WTC11 (cell line): Measurements from ENCODE around the gene LYZL4.

ENCODE experiments used
- GTF2I ChIP-seq: fragments of 250-450 bp; sonication (Bioruptor Pico); conservative IDR thresholded peaks from 2 replicates; pipeline ENCODE4 v1.4.0; 2021; ENCODE audit warnings: mild to moderate bottlenecking
- NR2C2 ChIP-seq: sonication (generic); formaldehyde crosslinking; IDR thresholded peaks from 2 replicates; pipeline ENCODE4 v1.8.0; 2022; ENCODE audit warnings: mild to moderate bottlenecking, missing genetic modification reagents
- RELA ChIP-seq: sonication (generic); formaldehyde crosslinking; IDR thresholded peaks from 2 replicates; pipeline ENCODE4 v1.8.1; 2022; ENCODE audit warnings: missing genetic modification reagents, mild to moderate bottlenecking, borderline replicate concordance
- TEAD4 ChIP-seq: sonication (generic); formaldehyde crosslinking; IDR thresholded peaks from 2 replicates; pipeline ENCODE4 v1.8.0; 2022; ENCODE audit warnings: mild to moderate bottlenecking, missing genetic modification reagents
- TF ChIP-seq, protein P1 (sequence below): fragments of 200-600 bp; IDR thresholded peaks from 2 replicates; pipeline ENCODE4 v1.8.0; 2022; ENCODE audit warnings: antibody characterized with exemption
- TF ChIP-seq, protein P2 (sequence below): sonication (generic); formaldehyde crosslinking; IDR thresholded peaks from 2 replicates; pipeline ENCODE4 v1.8.1; 2023; ENCODE audit warnings: mild to moderate bottlenecking, missing genetic modification reagents, moderate library complexity
- TF ChIP-seq, protein P3 (sequence below): sonication (generic); formaldehyde crosslinking; IDR thresholded peaks from 2 replicates; pipeline ENCODE4 v1.8.1; 2023; ENCODE audit warnings: mild to moderate bottlenecking, missing genetic modification reagents
- TF ChIP-seq, protein P4 (sequence below): sonication (generic); formaldehyde crosslinking; IDR thresholded peaks from 2 replicates; pipeline ENCODE4 v1.8.0; 2022; ENCODE audit warnings: mild to moderate bottlenecking, missing genetic modification reagents
- TF ChIP-seq, protein P5 (sequence below): sonication (generic); formaldehyde crosslinking; IDR thresholded peaks from 2 replicates; pipeline ENCODE4 v1.8.1; 2022; ENCODE audit warnings: missing genetic modification reagents, borderline replicate concordance
- TF ChIP-seq, protein P6 (sequence below): sonication (generic); formaldehyde crosslinking; IDR thresholded peaks from 2 replicates; pipeline ENCODE4 v1.8.1; 2022; ENCODE audit warnings: mild to moderate bottlenecking, moderate library complexity, missing genetic modification reagents

DNA sequence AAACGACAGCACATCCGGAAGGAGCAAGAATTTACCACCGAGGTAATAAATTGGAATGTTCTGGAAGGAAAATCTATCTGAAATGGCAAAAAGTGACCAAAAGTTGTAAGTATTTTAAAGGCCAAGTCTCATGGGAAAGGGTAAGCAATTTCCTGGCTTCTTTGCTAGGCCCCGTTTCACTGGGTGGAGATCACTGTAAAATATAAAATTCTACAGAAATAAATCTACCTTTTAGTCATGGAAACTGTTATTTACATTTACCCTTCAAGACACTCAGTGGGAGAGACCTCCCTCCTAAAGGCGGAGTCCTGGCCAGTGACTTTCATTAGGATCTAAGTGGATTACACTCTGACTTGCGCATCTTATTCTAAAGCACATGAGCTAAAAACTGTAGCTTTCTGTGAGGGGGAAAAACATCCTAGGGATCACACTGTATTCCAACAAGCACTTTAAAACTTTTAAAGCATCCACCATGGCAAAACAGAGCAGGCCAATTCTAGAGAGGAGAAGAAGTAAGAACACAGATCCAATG is 28.8 kb downstream of the LYZL4 start:
- TF ChIP-seq, protein P1, sequence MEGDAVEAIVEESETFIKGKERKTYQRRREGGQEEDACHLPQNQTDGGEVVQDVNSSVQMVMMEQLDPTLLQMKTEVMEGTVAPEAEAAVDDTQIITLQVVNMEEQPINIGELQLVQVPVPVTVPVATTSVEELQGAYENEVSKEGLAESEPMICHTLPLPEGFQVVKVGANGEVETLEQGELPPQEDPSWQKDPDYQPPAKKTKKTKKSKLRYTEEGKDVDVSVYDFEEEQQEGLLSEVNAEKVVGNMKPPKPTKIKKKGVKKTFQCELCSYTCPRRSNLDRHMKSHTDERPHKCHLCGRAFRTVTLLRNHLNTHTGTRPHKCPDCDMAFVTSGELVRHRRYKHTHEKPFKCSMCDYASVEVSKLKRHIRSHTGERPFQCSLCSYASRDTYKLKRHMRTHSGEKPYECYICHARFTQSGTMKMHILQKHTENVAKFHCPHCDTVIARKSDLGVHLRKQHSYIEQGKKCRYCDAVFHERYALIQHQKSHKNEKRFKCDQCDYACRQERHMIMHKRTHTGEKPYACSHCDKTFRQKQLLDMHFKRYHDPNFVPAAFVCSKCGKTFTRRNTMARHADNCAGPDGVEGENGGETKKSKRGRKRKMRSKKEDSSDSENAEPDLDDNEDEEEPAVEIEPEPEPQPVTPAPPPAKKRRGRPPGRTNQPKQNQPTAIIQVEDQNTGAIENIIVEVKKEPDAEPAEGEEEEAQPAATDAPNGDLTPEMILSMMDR: no peak
- TF ChIP-seq NR2C2 (CRISPR knock-in tag) (no peak), RELA (CRISPR knock-in tag) (no peak), TEAD4 (CRISPR knock-in tag) (no peak), GTF2I (no peak)
- TF ChIP-seq, protein P2, sequence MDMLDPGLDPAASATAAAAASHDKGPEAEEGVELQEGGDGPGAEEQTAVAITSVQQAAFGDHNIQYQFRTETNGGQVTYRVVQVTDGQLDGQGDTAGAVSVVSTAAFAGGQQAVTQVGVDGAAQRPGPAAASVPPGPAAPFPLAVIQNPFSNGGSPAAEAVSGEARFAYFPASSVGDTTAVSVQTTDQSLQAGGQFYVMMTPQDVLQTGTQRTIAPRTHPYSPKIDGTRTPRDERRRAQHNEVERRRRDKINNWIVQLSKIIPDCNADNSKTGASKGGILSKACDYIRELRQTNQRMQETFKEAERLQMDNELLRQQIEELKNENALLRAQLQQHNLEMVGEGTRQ (CRISPR knock-in tag): no peak
- TF ChIP-seq, protein P3, sequence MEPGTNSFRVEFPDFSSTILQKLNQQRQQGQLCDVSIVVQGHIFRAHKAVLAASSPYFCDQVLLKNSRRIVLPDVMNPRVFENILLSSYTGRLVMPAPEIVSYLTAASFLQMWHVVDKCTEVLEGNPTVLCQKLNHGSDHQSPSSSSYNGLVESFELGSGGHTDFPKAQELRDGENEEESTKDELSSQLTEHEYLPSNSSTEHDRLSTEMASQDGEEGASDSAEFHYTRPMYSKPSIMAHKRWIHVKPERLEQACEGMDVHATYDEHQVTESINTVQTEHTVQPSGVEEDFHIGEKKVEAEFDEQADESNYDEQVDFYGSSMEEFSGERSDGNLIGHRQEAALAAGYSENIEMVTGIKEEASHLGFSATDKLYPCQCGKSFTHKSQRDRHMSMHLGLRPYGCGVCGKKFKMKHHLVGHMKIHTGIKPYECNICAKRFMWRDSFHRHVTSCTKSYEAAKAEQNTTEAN (CRISPR knock-in tag): no peak
- TF ChIP-seq, protein P4, sequence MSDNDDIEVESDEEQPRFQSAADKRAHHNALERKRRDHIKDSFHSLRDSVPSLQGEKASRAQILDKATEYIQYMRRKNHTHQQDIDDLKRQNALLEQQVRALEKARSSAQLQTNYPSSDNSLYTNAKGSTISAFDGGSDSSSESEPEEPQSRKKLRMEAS (CRISPR knock-in tag): no peak
- TF ChIP-seq, protein P5, sequence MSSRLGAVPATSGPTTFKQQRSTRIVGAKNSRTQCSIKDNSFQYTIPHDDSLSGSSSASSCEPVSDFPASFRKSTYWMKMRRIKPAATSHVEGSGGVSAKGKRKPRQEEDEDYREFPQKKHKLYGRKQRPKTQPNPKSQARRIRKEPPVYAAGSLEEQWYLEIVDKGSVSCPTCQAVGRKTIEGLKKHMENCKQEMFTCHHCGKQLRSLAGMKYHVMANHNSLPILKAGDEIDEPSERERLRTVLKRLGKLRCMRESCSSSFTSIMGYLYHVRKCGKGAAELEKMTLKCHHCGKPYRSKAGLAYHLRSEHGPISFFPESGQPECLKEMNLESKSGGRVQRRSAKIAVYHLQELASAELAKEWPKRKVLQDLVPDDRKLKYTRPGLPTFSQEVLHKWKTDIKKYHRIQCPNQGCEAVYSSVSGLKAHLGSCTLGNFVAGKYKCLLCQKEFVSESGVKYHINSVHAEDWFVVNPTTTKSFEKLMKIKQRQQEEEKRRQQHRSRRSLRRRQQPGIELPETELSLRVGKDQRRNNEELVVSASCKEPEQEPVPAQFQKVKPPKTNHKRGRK (CRISPR knock-in tag): no peak
- TF ChIP-seq, protein P6, sequence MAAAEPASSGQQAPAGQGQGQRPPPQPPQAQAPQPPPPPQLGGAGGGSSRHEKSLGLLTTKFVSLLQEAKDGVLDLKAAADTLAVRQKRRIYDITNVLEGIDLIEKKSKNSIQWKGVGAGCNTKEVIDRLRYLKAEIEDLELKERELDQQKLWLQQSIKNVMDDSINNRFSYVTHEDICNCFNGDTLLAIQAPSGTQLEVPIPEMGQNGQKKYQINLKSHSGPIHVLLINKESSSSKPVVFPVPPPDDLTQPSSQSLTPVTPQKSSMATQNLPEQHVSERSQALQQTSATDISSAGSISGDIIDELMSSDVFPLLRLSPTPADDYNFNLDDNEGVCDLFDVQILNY (CRISPR knock-in tag): no peak
